ENCODE data around the gene DNAAF2.

- TF ChIP-seq, protein P1, sequence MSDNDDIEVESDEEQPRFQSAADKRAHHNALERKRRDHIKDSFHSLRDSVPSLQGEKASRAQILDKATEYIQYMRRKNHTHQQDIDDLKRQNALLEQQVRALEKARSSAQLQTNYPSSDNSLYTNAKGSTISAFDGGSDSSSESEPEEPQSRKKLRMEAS (IDR thresholded peaks at IDR 0.05; ENCODE audit: low read depth) = no peak
- no peak for TF ChIP-seq CTCF (IDR thresholded peaks at IDR 0.05)
Measured at GRCh38 chr14:49679271-49679670, 44.2 kb upstream of the DNAAF2 start.
